ENCODE results near the gene NRCAM.

NRCAM gene

DNA sequence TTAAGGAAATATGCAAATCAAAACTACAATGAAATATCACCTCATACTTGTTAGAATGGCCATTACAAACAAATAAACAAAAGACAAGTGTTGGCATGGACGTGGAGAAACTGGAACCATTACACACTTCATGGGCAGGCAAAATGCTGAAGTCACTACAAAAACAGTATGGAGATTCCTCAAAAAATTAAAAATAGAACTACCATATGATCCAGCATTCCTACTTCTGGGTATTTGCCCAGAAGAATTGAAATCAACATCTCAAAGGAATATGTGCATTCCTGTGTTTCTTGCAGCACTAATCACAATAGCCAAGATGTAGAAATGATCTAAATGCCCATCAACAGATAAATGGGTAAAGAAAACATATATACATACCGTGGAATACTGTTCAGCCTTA, 83.6 kb downstream of the NRCAM start:
- Histone ChIP-seq H3K27ac (no peak overlapping the region), H3K27me3 (ENCODE audit: insufficient read depth, low read depth, severe bottlenecking) (no peaks in the 10 kb centered on the region), H3K9me3 (ENCODE audit: severe bottlenecking) (no peaks in the 10 kb centered on the region), H3K4me3 (ENCODE audit: low read depth, low read length) (no peak overlapping the region), H3K36me3 (no peaks in the 10 kb centered on the region)
- TF ChIP-seq CTCF (IDR thresholded peaks at IDR 0.05; ENCODE audit: low read depth, low read length) = no peak
- DNase-seq = no peak

DNA sequence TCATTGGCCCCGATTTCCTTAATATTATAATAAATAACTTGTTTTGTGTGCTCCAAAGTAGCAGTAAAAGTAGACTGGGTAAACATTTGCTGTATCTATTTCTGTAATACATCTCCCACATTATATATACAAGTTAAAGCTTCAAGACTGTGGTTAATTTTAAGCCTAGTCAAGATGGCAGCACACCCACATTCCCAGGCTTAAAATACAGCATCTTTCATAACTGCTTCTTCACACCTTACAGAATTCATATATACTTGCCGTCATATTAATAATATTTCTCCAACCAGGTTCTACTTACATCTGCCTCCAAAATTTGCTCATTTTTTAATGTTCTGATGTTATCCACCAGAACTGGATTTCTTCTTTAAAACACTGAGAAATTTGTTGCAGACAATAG, 85.6 kb downstream of the NRCAM start:
- DNase-seq = no peak
- no peak for TF ChIP-seq CTCF (IDR thresholded peaks at IDR 0.05; ENCODE audit: low read depth, low read length)
- Histone ChIP-seq H3K27ac (no peak overlapping the region), H3K27me3 (ENCODE audit: insufficient read depth, low read depth, severe bottlenecking) (no peaks in the 10 kb centered on the region), H3K36me3 (no peaks in the 10 kb centered on the region), H3K9me3 (ENCODE audit: severe bottlenecking) (no peaks in the 10 kb centered on the region), H3K4me3 (ENCODE audit: low read depth, low read length) (no peak overlapping the region)

DNA sequence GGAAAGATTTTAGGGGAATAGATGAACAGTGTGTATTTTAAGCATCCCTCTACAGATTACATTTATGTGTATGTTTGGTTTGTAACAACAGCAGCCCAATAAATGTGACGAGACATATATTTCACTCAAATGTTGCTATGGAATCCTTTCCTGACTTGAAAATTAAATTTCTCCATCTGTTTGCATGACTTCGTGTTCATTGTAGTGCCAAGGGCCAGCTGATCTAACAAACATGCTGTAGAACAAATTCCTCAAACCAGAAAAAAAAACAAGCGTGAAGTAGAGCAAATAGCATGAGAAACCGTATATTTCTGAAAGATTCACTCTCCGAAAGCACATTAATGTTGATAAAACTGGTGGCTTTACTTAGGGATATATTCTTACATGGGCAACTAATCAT, 87.8 kb downstream of the NRCAM start:
- Histone ChIP-seq H3K9me3 (ENCODE audit: severe bottlenecking) (no peaks in the 10 kb centered on the region), H3K27me3 (ENCODE audit: insufficient read depth, low read depth, severe bottlenecking) (no peaks in the 10 kb centered on the region), H3K27ac (no peak overlapping the region), H3K36me3 (no peaks in the 10 kb centered on the region), H3K4me3 (ENCODE audit: low read depth, low read length) (no peak overlapping the region)
- no peak for DNase-seq
- no peak for TF ChIP-seq CTCF (IDR thresholded peaks at IDR 0.05; ENCODE audit: low read depth, low read length)

- Histone ChIP-seq H3K9me3 (ENCODE audit: severe bottlenecking) (no peaks in the 10 kb centered on the region), H3K4me3 (ENCODE audit: low read depth, low read length) (no peak overlapping the region), H3K27me3 (ENCODE audit: insufficient read depth, low read depth, severe bottlenecking) (no peaks in the 10 kb centered on the region), H3K36me3 (no peaks in the 10 kb centered on the region), H3K27ac (no peak overlapping the region)
- DNase-seq = no peak
- no peak for TF ChIP-seq CTCF (IDR thresholded peaks at IDR 0.05; ENCODE audit: low read depth, low read length)
These were observed 88.3 kb downstream of the NRCAM start for GRCh38 chr7:108367946-108368345.

DNA sequence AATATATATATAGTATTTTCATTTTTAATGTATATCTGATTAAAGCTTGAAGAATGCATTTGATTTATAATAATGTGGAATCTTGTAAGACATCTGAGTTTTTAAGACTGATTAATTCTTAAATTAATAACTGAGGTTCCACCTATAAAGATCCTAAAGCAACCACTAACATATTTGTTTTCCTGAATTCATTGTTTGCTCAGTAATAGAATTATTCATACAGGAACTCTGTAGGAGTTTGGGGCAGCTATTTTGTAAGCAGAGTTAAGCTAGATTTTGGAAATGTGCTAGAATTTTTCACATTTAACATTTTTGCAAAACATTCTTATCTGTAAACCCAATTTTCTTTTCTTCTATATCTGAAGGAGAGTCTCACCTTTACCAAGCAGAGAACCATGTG, 88.9 kb downstream of the NRCAM start:
- Histone ChIP-seq H3K9me3 (ENCODE audit: severe bottlenecking) (no peaks in the 10 kb centered on the region), H3K27ac (no peak overlapping the region), H3K27me3 (ENCODE audit: insufficient read depth, low read depth, severe bottlenecking) (no peaks in the 10 kb centered on the region), H3K4me3 (ENCODE audit: low read depth, low read length) (no peak overlapping the region), H3K36me3 (no peaks in the 10 kb centered on the region)
- DNase-seq = no peak
- TF ChIP-seq CTCF (IDR thresholded peaks at IDR 0.05; ENCODE audit: low read depth, low read length) = no peak

GRCh38 chr7:108363659-108364058, 92.6 kb downstream of the NRCAM start:
- no peaks in the 10 kb centered on the region for H3K27me3 ChIP-seq (ENCODE audit: insufficient read depth, low read depth, severe bottlenecking)
- no peak for TF ChIP-seq CTCF (IDR thresholded peaks at IDR 0.05; ENCODE audit: low read depth, low read length)
- no peak overlapping the region for H3K4me3 ChIP-seq (ENCODE audit: low read depth, low read length)
- no peak overlapping the region for H3K27ac ChIP-seq
- H3K36me3 ChIP-seq = no peaks in the 10 kb centered on the region
- H3K9me3 ChIP-seq (ENCODE audit: severe bottlenecking) = no peaks in the 10 kb centered on the region
- no peak for DNase-seq

All from WERI-Rb-1 (cell line).